Measurements from ENCODE around the gene CCDC192.

CCDC192 gene

DNA sequence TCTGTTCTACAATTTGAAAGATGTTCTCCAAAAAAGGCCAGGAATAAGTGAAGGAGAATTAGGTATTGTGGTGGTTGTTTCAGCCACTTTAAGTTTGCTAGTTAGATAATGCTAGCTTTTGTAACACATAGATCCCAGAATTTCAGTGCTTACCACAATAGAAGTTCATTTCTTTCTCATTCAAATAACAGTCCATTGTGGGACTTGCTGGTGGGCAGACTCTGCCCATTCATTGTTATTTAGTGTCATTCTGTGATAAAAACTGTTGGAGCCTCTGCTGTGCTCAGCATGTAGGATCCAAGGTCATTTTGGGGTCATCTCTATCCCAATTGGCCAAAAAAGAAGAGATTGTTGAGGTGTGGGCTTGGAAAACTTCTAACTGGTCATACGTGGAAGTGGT, 106.8 kb downstream of the CCDC192 start:
- no peak for DNase-seq (ENCODE audit: low read depth in 3 of 3)

DNA sequence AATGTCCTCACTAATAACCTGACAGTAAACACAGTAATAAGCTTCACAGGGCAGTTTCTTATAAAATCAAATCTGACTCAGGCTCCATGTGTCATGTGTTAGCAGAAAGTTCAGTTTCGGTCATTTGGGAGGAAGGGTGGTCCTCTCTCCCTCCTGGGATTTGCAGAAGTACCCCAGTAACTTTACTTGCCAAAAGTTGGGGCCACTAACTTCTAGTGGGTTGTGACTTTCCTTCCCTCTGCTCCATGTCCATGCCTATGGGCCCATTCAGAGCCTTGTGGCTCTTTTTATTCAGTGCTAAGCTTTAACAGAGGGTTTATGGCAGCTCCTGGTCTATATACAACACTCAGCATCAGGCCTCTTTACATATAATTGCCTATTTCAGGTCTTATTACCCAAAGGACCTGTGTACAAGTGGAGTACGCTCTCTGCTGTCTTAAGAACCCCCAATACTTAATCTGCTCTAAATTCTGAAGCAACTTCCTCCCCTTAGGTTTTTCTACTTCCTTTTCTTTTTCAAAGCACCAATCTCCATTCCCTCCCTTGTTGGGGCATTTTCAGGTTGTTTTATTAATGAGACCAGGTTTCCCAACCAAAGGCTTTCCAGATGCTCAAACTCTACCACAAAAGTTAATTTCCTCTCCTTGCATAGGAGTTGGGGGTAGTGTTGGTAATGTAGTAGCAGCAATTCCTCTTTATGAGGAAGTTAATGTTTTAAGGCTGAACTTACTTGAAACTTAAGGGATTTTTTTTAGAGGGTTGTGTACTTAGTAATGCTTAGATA, 107.7 kb downstream of the CCDC192 start:
- no peak for DNase-seq (ENCODE audit: low read depth in 3 of 3)

DNA sequence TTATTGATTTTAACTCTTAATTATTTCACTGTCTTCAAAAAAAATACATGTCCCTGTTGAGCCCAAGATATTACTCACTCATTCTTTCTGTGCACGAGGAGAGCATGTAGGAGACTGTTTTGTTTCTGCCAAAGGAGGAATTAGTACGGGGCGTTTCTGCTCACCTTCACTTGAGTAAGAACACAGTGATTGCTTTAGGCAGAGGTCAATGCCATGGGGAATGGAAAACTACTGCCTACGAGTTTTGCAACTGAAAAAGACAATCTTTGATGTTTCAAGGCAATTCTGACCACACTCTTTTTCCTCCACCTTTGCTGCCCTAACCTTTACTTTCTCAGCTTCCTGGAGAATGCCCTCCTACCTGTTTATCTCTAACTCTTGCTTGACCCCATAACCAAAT, 109.4 kb downstream of the CCDC192 start:
- DNase-seq (ENCODE audit: low read depth in 3 of 3), result no peak

DNA sequence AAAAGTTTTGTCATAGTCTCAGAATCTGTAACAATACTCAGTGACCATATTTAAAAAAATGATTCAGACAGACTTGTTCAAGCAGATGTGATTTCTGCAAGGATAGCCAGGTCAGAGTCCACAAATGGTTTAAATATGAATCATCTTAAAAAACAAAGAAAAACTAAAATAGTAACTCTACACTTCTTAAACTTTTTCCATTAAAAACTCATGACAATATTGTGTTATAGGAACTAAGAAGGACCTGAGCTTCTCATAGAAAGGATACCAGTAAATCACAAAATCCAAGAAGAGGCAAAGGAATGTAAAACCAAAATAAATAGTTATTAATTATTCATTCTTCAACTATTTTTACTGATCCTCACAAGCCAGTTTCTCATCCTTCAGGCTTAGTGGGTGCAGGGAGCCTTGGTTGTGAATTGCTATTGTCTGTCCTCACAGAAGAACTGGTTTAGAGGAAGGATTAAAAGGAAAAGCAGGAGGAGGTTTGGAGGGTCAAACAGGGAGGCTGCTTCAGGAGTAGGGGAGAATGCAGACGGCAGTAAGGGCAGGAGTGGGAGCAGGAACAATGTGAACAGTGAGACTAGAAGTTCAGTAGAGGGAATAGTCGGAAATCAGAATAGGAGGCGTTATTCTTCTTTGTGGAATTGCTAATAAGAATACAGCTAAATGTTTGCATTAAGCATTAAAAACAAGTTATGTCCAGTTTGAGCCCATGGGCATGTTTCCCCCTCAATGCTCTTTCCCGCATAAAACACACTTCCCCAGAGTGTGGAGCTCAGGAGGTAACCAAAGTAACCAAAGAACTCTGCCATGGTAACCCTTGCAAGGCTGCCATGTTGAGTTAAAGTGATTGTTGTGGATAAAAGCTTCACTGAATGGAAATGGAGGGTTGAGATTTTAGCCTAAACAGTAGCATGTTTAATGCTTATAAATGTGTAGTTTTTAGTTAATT, 110.7 kb downstream of the CCDC192 start:
- DNase-seq (ENCODE audit: low read depth in 3 of 3), result no peak

DNA sequence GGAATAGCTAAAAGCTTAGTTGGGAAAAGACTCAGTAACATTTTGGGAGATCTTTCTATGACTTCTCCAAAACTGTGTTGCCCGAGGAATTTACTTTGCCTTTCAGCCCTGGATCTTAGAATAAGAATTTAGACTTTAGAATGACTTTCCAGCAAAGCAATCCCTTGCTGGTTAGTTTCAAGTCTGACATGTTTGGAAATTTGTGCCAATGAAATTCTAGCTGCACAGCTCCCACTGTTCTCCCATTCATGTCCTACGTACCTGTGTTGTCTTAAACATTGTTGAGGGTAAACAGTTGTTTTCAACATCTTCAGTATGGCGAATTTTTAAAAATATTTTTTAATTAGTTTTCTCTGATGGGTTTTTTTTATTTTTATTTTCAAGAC, 111.4 kb downstream of the CCDC192 start:
- no peak for DNase-seq (ENCODE audit: low read depth in 3 of 3)

DNA sequence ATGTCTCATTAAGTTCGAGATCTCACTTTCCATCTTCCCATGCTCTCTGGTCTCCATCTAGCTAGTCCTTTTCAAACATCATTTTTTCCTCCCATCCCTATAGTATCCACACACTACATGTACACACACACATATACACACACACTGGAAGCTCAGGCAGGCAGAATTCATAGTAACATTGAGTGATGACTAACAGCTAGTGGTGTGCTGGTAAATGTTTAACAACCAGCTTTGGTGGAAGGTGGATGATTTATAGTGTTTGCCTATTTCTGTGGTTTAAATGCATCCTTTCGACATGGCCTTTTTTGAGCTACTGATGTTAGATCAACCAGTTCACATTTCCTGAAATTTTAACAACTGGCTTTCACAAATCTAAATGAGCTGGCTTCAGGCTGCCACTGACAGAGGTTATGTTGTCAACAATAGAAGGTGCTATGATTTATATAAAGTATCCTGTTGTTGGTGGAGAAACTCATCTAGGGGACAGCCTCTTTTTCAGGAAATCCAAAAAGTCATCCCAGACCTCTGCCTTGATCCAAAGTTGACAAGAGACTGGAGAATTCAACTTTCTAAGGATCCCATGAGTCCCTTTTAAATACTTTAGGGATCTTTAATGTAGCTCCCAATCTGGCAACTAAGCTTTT, 117.8 kb downstream of the CCDC192 start:
- no peak for DNase-seq (ENCODE audit: low read depth in 3 of 3)

DNA sequence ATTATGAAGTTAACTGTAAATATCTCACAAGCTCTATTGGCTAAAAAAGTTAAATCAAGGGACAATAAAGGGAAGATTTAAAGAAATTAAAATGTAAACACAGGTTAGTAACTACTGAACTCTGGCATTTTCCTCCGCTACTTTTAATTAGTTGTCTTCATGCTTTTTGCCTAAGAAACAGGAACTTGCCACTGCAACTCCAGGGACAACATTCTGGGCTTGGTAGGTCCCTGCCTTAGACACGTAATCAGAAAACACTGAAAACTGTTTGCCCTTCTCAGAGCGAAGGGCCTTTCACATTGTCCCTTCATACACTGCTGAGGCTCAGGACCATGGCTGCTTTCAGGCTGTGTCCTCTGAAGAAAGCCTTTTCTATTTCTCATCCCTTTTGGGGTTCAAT, 118.7 kb downstream of the CCDC192 start:
- DNase-seq (ENCODE audit: low read depth in 3 of 3), result no peak

DNA sequence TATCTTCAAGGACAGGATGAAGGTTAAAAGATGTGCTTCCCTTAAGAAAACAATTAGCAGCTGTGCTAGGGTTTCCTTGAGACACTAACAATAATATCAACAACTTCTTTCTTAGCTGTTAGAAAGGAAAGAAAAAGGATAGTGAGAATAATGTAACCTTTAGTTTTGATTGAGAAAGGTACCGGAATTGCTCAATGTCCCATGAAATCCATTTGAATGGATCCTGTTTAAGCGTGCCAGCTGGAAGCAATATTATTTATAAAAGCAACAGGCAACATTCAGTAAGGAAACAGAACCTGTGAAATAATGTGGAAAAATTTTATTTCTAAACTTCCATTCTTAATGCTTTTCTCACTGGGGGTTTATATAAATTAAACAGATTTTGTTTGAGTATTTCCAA, 120.9 kb downstream of the CCDC192 start:
- DNase-seq (ENCODE audit: low read depth in 3 of 3), result no peak

DNA sequence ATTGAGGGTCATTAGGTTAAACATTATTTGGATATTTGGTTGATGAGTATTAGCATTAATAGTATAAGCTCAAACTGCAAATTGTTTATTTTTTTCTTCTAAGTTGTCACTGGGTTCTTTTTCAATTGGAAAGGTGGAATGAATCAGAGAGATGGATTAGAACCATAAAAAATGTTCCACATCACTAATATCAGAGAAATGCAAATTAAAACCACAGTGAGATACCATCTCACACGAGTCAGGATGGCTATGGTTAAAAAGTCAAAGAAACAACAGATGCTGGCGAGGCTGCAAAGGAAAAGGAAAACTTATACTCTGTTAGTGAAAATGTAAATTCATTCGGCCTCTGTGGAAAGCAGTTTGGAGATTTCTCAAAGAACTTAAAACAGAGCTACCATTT, 122.8 kb downstream of the CCDC192 start:
- no peak for DNase-seq (ENCODE audit: low read depth in 3 of 3)

DNA sequence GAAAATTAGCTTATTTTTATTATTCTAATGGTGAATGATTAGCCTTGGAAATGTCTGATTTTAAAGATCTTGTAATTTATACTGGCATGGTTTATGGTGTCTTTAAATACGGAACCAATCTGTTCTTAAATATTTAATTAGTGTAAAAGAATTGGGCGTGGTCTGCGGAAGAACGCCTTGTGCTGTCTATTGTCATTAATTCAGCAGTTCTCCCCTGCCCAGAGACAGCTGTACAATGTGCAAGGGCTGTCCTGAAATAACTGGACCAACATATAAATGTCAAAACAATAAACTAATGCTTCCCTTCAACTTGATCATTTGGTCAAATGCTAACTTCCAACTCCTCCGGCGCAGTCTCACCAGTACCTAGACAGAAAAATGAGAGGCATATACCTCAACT, 124.3 kb downstream of the CCDC192 start:
- no peak for DNase-seq (ENCODE audit: low read depth in 3 of 3)

DNA sequence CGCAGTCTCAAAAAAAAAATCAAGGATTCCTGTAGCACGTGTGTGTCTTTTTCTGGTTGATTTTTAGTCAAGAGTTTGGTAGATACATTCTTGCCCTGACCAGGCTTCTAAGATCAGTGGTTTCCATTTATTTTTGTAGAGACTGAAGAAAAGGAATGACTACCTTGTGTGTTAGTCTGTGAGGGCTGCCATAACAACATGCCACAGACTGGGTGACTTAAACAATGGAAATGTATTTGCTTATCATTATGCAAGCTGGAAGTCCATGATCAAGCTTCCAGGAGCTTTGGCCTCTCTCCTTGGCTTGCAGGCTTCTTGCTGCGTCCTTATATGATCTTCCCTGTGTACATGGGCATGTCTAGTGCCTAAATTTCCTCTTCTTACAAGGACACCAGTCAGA, 127.0 kb downstream of the CCDC192 start:
- DNase-seq (ENCODE audit: low read depth in 3 of 3), result no peak

DNA sequence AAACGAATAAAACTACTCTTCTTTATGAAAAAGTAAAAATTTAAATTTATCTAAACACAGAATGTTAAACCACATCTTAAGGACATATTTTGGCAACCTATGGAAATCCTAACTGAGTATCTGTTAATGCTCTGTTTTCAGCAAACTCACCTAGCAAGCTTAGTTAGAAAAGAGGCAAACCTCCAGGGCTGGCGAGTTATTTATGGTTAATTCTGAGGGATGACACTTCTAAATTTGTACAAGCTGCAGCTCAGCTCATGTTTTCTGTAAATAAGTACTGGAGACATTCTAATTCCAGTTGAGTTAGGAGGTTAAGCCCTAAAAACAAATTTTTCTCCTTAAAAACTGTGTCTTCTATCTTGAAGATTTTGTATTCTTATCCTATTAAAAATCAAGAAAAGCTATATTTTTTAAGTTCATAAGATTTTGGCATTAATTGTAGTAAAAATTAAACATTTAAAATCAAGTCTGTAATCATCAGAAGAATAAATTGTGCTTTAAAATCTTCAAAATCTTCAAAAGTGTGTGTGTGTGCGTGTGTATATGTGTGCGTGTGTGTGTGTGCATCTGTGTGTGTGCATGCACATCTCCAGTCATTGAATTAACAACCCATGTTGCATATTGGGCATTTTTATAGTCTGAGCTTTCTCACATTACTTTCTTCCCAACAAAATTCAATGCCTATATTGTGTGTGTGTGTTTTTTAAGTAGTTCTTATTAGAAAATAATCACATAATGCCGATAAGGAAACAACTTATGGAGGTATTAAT, 127.8 kb downstream of the CCDC192 start:
- DNase-seq (ENCODE audit: low read depth in 3 of 3), result no peak

DNA sequence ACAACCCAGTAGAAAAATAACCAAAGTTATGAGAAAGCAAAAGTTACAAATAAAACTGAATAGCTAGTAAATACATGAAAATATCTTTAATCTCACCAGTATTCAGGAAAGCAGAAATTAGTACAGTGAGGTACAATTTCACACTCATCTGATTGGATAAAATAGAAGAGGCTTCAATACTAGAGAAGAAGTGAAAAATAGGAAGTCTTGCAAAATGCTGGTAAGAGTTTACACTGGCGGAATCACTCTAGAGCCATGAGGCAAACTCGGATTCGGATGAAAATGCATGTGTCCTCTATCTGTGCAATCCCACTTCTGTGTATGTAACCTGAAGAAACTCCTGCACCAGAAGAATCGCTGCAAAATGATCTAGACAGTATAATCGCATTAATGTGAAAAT, 128.9 kb downstream of the CCDC192 start:
- DNase-seq (ENCODE audit: low read depth in 3 of 3), result no peak

DNA sequence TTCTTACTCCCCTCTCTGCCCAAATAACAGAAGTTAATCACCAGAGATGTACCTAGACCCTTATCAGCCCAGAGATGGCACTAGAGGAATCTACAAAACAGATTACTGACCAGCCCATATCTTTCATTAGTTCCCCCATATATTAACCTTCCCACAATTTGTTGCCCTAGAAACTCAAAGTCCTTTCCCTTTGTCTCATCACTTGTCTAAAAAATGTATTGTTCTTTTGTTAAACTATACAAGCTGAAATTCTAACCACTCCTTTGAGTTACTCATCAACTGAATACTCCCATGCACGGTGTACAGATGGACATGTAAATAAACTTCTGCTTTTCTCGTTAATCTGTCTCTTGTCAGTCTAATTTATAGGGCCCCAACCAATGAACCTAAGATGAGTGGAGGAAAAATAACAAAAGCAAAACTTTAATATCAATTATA, 130.9 kb downstream of the CCDC192 start:
- no peak for DNase-seq (ENCODE audit: low read depth in 3 of 3)

DNA sequence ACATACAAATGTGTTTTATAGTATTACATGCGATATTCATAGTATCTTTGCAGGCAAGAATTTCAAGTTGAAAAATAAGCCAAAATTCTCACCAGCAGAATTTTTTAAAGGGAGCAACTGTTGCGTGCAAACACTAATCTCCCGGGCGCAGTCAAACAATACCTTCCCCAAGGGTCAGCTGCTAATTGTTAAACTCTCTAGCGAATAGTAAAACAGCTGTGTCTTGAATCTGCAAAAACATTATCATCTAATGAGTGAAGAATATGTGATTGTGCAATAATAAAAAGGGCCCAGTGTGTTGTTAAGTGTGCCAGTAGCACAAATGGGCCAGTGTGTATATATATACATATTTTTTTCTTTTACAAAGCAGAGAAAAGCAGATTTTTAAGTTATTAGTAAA, 131.4 kb downstream of the CCDC192 start:
- DNase-seq (ENCODE audit: low read depth in 3 of 3), result no peak

DNA sequence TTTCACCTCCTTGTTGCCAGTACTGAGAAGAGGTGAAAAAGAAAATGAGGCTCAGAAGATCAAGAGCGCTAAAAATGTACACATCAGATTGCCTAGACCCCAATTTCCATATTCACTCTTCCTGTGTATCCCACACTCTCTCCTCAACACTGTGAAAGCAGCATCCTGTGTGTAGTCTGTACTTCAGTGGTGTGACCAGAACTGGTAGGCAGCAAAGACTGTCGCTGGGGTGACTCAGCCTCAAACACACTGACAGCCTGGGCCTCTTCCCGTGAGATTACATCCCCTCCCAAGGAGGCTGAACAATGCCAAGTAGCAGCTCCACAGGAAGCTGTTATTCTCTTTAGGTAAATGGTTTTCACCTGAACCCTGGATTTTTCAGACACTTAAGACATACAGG, 135.5 kb downstream of the CCDC192 start:
- no peak for DNase-seq (ENCODE audit: low read depth in 3 of 3)

DNA sequence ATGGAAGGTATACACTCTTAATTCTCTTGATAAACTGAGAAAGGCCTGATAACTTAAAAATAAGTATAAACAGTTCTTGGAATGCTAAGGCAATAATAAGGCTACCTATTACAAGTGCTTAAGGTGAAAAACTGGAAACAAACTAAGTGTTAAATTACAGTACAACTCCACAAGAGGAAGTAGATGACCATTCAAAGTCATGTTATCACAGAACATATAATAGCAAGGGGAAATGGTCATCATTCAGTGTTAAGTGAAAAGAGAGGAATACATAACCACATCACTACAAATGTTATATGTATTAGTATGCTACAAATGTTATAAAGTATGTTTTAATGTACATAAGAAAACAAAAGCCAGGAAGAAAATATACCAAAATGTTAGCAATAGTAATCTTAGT, 135.9 kb downstream of the CCDC192 start:
- no peak for DNase-seq (ENCODE audit: low read depth in 3 of 3)

DNA sequence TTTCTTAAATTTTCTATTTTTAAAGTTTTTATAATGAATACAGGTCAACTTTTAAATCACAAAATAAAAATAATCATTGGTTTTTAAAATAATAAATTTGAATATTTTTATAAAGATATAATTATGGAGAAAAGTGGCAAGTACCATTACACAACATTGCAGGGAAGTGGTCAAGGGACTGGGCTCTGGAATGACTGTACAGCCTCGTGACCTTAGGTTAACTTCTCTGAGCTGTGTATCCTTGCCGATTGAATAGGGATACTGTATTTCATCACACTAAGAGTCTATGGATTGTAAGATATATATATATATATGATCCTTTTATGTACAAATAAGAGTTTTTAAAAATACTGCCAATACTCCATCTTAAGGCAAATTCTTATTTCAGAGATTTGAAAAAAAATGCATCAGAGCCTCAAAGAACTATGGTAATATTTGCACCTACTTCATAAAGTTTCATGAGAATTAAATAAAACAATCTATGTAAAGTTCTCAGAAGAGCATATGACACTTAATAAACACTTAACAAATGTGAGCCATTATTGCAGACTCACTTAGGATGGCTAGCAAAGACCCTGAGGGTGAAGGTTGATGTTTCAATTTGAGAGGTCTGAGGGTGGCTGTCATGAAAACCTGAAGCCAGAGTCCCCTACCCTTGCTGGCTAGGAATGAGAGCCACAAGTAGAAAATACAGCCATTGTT, 136.5 kb downstream of the CCDC192 start:
- no peak for DNase-seq (ENCODE audit: low read depth in 3 of 3)

DNA sequence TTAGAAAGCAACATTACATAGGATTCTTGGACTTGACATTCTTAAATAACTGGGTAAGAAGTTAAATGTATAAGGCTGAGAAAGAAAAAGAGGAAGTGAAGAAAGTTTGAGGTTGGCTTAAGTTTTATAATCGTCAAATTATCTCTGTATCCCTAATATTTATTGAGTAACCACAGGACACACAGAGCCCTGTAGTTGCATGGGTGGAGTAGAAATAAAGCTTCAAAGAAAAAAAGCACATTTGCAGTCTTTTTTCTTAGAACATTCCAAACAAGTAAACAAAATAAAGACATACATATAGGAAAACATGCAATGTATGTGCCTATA, 137.0 kb downstream of the CCDC192 start:
- DNase-seq (ENCODE audit: low read depth in 3 of 3), result no peak

DNA sequence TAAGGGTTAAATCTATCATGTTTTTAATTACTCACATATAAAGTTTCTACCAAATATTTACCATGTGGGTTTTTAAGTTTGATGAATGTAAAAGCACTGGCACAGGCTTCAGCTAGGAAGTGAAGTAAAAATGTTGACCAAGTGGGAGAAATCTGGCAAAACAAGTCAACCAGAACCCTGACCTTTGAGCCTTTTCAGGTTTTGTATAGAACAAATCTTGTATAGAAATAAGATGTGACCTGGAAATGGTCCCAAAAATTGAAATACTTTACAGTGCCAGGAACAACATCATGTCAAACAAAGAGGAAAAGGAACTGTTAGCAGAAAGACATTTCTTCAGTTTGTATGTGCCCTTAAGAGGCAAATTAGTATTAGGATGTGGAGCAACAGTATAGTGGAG, 137.6 kb downstream of the CCDC192 start:
- DNase-seq (ENCODE audit: low read depth in 3 of 3), result no peak

DNA sequence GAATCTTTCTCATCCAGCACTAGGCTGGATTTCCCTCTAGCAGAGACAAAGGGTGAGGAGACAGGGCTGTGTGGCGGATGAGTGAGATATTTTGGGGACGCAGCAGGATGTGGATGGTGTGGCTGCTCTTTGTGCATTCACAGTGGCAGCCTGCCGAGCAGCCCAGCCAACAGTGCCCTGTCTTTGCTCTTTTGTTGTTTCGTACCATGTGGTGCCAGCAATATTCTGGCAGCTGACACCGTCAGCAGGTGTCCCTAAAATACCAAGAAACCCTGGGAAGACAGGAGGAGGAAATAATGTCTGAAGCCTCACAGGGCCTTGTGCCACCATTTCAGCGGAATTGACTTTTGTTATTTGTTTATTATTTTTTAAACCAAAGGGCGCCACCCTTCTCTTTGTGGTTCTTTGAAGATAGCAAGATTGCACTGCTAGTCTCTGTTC, 141.4 kb downstream of the CCDC192 start:
- DNase-seq (ENCODE audit: low read depth in 3 of 3), result no peak
